SK-N-SH (cell line): ENCODE results near the gene SLC10A6.

ENCODE experiments used
- JUND ChIP-seq: IDR thresholded peaks from 2 replicates; pipeline ENCODE4 v1.4.0; 2012
- REST ChIP-seq: IDR thresholded peaks from 2 replicates; pipeline ENCODE4 v1.6.1; 2012; ENCODE audit warnings: mild to moderate bottlenecking, low read depth, low read length, moderate library complexity
- RFX5 ChIP-seq: IDR thresholded peaks from 2 replicates; pipeline ENCODE4 v1.6.1; 2012; ENCODE audit warnings: mild to moderate bottlenecking, improper control_type of control experiment, low read length
- TF ChIP-seq, protein P1 (sequence below): fragments of 200-600 bp; sonication (generic); IDR thresholded peaks from 2 replicates; pipeline ENCODE4 v1.6.1; 2017; ENCODE audit warnings: antibody characterized with exemption, mild to moderate bottlenecking, moderate library complexity
- TF ChIP-seq, protein P2 (sequence below): IDR thresholded peaks from 2 replicates; pipeline ENCODE4 v1.4.0; 2012; ENCODE audit warnings: low read depth

DNA sequence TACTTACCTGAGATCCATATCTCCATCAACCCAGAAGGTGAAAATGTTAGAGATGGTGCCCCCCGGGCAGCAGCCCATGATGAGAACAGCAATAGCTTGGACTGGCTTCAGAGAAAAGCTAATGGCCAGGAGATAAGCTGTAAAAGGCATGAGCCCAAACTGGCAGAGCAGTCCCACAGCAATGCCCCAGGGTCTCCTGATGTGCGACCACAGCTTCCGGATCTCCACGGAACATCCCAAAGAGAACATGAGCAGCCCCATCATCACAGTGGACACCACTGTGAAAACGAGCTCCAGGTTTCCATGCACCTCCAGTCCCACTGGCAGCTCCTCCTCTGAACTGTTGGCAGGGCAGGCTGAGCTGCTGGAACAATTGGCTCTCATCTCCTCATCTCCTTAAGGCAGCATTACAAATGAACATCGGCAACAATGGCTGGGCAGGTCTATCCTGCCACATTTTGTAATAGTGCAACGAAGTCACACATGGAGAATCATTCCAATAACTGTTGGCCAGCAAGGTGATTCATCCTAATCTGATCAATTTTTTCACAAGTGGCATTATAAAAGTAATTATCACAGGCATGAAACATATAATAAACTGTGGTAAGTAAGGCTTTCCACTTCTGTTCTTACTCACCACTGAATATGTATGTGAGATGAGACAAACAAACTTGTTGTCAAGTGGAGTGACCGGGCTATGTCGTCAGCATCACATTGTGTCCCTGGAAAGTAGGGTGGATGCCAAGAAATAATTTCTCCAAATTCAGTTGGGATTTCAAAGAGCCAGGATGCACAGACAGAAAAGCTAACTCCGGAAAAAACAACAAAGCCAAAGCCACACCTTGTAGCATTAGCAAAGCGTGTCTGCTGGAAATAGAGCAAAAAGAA is at the start of gene SLC10A6:
- TF ChIP-seq, protein P1, sequence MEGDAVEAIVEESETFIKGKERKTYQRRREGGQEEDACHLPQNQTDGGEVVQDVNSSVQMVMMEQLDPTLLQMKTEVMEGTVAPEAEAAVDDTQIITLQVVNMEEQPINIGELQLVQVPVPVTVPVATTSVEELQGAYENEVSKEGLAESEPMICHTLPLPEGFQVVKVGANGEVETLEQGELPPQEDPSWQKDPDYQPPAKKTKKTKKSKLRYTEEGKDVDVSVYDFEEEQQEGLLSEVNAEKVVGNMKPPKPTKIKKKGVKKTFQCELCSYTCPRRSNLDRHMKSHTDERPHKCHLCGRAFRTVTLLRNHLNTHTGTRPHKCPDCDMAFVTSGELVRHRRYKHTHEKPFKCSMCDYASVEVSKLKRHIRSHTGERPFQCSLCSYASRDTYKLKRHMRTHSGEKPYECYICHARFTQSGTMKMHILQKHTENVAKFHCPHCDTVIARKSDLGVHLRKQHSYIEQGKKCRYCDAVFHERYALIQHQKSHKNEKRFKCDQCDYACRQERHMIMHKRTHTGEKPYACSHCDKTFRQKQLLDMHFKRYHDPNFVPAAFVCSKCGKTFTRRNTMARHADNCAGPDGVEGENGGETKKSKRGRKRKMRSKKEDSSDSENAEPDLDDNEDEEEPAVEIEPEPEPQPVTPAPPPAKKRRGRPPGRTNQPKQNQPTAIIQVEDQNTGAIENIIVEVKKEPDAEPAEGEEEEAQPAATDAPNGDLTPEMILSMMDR = no peak
- TF ChIP-seq, protein P2, sequence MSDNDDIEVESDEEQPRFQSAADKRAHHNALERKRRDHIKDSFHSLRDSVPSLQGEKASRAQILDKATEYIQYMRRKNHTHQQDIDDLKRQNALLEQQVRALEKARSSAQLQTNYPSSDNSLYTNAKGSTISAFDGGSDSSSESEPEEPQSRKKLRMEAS = no peak
- TF ChIP-seq REST (no peak), RFX5 (no peak), JUND (no peak)
